HFF-Myc (cell line): ENCODE measurements around the gene SLC25A12.
A peak's percentile ranks its signal among the peaks of the same experiment; 100 is the strongest.
"Not testable (repeated sequence)": the region's sequence is repeated elsewhere in the genome, so short reads cannot be mapped to it uniquely, and the experiment has no call there.

Source experiments
- DNase-seq: peaks from one replicate; pipeline ENCODE4 v3.0.0-alpha.2; 2011; ENCODE audit warnings: low read depth; ENCODE audit errors: extremely low read depth
- H3K4me3 ChIP-seq: replicated peaks from 2 replicates; pipeline ENCODE4 v1.5.1; 2011; ENCODE audit warnings: low read depth, mild to moderate bottlenecking, control low read depth, low read length
- CTCF ChIP-seq: IDR thresholded peaks from 2 replicates; pipeline ENCODE4 v1.5.1; 2012; ENCODE audit warnings: mild to moderate bottlenecking, low read depth, low read length, control low read depth; ENCODE audit errors: missing control alignments

Gene SLC25A12

GRCh38 chr2:171810422-171811244, 83.4 kb downstream of the SLC25A12 start:
- no peak for TF ChIP-seq CTCF
- H3K4me3 ChIP-seq = no peak overlapping the region
- peak; percentile 69 for DNase-seq

DNA sequence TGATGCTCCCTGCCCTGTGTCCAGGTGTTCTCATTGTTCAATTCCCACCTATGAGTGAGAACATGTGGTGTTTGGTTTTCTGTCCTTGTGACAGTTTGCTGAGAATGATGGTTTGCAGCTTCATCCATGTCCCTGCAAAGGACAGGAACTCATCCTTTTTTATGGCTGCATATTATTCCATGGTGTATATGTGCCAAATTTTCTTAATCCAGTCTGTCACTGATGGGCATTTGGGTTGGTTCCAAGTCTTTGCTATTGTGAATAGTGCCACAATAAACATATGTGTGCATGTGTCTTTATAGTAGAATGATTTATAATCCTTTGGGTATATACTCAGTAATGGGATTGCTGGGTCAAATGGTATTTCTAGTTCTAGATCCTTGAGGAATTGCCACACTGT, 85.2 kb downstream of the SLC25A12 start:
- H3K4me3 ChIP-seq, DNase-seq: not testable (repeated sequence)

- no peak for DNase-seq
- no peak overlapping the region for H3K4me3 ChIP-seq
- TF ChIP-seq CTCF = no peak
Measured at GRCh38 chr2:171807831-171808393, 86.1 kb downstream of the SLC25A12 start.

- TF ChIP-seq CTCF = no peak
- H3K4me3 ChIP-seq = no peak overlapping the region
- DNase-seq = no peak
Measured at GRCh38 chr2:171807119-171807518, 86.9 kb downstream of the SLC25A12 start.

DNA sequence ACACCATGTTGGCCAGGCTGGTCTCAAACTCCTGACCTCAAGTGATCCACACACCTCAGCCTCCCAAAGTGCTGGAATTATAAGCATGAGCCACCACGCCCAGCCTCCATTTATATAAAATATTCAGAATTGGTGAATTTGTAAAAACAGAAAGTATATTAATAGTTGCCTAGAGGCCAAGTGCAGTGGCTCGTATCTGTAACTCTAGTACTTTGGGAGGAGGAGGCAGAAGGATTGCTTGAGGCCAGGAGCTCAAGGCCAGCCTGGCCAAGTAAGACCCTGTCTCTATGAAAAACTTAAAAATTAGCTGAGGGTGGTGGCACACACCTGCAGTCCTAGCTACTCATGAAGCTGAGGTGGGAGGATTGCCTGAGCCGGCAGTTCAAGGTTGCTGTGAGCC, 89.6 kb downstream of the SLC25A12 start:
- DNase-seq = no peak
- no peak for TF ChIP-seq CTCF
- H3K4me3 ChIP-seq = no peak overlapping the region

DNA sequence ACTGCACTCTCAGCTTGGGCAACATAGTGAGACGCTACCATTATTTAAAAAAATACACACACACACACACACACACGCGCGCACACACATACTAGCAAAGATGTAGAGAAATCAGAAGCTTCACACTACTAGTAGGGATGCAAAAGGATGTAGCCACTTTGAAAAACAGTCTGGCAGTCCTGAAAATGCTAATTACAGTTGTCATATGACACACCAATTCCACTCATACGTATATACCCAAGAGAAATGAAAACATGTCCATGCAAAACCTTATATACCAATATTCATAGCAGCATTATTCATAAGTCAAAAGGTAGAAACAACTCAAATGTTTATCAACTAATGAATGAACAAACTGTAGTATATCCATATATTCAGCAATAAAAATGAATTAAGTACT, 90.3 kb downstream of the SLC25A12 start:
- no peak for DNase-seq
- TF ChIP-seq CTCF = no peak
- no peak overlapping the region for H3K4me3 ChIP-seq

DNA sequence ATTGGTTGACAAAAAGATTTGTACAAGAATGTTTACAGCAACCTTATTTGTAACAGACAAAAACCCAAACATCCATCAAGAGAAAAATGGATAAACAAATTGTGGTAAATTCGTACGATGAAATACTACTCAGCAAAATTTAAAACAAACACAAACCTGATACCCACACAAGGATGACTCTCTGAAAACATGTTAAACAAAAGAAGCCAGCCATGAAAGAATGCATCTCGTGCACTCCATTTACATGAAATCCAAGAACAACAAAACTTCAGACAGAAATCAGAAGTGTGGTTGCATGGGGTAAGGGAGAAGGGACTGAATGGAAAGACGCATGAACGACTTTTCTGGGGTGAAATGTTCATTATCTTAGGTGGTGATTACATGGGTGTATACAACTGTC, 93.4 kb downstream of the SLC25A12 start:
- TF ChIP-seq CTCF = no peak
- DNase-seq = no peak
- no peak overlapping the region for H3K4me3 ChIP-seq
